T-helper 1 cell treated with Interleukin-12 subunit alpha and Interleukin-12 subunit beta and Interleukin-4 antibody, amounts not matched to agents 30 ng/mL and 1 ng/mL, for 36 hours (primary cell): ENCODE measurements around the gene RBP7. TPM values are rescaled to one million over a fixed set of nuclear protein-coding genes. Genes with fewer than 3 reads are reported as not detected.
"Not testable (repeated sequence)": the region's sequence is repeated elsewhere in the genome, so short reads cannot be mapped to it uniquely, and the experiment has no call there.

Source experiments
- intact Hi-C: fragments of 100-400 bp; cut with micrococcal nuclease; formaldehyde crosslinking; loops from one replicate; pipeline ENCODE4 v1.15.1; 2024
- total RNA-seq: library from RNA; stranded (reverse); gene quantifications from 2 replicates; pipeline ENCODE4 v1.2.3, GENCODE V29; 2022

RBP7 gene
- total RNA-seq: not detected in 2 replicates

DNA sequence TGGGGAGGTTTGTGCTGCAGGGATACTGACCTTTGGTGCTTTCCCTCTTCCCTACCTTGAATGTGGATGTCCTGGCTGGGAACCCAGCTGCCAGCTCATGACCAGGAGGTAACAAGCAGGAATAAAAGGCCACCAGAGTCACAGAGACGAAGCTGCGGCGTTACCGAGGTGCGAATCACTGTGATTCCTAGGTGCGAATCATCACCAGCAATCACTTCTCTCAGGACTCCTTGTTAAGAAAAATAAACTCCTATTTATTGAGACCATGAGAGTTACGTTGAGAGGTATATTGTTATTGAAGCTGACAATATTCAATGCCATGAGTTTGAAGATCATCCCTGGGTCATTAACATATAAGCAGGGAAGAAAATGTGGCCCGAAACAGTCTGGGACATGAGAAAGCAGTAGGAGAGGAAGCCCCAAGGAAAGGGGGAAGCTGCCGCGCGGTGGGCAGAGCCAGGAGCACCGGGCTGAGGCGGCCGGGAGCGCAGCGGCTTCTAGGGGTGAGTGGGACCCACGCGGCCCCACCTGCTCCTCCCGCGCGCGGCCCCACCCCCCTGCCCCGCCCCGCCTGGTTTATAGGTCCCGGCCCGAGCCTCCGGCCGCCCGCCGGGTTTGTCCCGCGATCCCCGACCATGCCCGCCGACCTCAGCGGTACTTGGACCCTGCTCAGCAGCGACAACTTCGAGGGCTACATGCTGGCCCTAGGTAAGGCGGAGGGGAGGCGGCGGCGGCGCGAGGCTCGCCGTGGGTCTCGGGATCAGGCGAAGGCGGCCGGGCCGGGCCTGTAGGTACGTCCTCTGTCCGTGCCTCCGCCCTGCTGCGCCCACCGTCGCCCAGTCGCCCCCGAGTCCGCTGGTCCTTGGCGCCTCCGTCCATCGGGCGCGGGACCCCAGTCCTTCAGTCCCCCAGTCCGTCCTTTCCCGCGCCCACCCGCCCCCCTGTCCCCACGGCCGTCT lies at the start of gene RBP7:
RBP7 (plus strand) TSS at position 605 of the 959 bp plus-strand sequence; CDS start at position 636, 31 bp downstream.
- intact Hi-C loops: no loop called here

DNA sequence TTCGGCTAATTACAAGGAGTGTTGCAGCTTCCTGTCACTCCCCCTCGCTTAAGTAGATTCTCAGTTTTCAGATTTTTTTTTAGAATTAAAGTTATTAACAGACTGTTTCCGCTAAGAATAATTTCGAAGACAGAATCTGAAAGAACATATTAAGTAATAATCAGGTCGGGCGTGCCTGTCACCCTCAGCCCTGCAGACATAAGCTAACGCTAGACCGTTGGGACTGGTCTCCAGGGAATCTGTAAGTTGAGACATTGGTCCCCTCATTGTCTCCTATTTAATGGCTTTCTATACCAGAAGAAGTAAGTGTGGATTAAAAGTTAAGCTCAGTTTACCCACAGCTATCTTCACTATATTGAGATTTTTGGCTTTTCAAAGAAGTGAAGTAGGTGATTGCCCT lies 39.3 kb upstream of the RBP7 start:
- intact Hi-C loops: no loop called here

DNA sequence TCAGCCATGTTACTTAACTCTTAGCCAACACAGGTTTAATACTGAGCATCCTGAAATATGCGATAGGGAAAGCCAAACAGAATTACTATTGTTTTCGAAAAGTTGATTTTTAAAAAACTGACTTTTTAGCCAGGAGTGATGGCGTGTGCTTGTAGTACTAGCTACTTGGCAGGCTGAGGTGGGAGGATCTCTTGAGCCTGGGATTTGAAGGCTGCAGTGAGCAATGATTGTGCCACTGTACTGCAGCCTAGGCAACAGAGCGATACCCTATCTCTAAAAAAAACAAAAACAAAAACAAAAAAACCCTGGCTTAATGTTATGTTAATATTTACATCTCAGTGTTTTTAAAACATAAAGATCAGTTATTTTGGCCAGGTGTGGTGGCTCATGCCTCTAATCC lies 37.0 kb upstream of the RBP7 start:
- intact Hi-C loops: no loop called here

DNA sequence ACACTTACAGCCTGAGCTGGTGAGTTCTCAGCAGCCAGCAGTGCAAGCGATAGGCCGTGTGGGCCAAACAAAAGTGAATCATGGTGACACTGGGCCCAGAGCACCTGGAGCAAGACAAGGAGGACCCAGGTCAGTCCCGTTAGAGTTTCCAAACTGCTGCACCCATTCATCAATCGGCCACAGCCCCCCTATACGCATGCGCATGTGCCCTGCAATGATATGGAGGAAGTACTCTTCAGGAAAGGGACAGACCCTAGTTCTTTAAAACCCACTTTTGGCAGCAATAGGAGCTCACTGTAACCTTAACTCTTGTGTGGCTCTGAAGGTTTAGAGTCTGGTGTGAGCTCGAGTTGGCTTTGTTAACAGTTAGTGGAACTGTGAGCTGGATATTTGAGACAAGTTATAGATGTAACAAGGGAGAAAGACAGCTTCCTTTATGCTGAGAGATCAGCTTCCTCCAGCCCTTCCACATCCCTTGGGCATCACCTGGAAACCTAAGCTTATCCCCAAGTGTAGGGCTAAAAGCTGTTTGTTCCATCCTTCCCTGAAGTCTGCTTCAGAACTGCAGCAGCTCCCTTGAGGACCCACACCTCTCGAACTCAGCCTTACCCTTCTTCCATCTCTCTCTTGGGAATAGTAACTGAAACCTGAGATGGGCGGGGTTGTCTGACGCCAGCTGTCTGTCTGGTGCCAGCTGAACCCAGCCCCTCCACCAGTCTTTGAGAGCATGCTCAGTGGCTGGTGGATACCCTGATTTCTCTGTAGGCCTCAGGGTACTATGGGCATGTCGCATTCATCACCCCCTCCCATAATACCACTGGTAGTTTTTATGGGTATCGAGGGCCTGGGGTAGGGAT lies 36.1 kb upstream of the RBP7 start:
- intact Hi-C loops: no loop called here

DNA sequence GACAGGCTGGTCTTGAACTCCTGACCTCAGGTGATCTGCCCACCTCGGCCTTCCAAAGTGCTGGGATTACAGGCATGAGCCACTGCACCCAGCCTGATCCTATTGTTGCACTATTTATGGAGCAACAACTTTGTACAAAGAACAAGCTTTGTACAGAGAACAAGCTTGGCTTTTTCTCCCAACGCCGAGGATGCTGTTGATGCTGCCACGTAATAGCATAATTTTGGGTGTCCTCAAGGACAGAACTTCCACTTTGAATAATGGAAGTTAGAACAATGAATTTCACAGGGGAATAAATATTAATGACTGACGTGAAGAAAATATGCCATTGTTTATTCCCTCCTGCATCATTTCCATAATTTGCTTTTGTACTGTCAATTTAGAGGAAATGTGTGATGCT lies 12.8 kb upstream of the RBP7 start:
- intact Hi-C loops: no loop called here

DNA sequence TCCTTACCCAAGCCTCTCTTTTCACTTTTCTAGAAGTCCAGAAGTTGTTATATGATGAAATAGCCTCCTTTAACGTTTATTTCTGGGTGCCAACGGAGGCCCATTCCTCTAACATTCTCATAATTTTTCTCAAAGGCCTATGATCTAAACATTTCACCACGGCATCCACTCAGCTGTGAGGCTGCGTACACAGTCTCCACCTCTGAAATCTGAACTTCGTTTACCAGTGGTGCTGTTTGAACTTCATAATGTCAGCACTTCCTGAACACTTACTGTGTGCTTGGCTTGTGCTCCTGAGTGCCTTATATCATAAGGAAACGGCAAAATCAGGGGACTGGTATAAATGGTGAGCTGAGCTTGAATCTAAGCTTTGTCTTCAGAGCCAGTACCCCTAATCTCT lies 12.0 kb upstream of the RBP7 start:
- intact Hi-C loops: no loop called here

DNA sequence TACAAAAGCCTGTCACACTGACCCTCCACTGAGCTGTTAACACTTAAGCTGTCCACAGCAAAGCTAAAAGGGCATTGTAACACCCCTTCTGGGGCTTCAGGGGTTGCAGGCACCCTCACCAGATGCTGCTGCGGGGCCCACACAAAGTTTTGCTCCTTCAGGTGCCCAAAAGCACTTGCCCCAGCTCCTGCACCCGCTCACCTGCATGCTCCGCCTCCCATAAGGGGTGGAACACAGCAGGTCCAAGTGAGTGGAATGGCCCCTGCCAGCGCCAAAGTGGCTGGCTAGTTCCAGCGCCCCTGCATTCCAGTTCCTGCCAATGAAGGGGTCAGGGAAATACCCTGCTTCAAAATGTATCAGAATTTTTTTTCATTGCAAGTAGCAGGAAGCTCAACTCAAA lies 7.3 kb upstream of the RBP7 start:
- intact Hi-C loops: no loop called here

DNA sequence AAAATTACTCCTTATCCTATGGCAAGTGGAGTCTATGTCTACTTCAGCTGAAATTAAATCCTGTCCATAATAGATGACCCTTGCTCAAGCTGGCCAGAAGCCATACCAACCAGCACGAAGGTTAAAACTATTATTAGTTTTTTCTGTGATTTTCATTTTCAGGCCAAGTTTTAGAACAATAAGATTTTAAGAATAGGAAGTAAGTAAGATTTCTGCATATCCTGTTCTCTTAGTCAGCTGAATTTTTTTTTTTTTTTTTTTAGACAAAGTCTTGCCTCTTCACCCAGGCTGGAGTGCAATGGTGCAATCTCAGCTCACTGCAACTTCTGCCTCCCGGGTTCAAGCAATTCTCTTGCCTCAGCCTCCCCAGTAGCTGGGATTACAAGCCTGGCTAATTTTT lies 6.1 kb upstream of the RBP7 start:
- intact Hi-C loops: no loop called here

DNA sequence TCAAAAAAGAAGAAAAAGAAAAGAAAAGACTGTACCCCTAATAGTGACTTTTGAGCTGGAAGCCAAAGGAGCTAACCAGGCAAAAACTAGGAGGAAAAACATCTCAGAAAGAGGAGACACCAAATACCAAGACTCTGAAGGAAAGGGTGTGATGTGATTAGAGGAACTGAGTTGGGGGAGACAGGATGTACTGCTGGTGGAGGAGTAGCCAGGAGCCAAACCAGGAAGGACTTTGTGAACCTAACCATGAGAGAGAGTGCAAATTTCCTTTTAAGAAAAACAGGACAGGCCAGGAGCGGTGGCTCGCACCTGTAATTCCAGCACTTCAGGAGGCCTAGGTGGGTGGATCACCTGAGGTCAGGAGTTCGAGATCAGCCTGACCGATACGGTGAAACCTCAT lies 4.1 kb upstream of the RBP7 start:
- intact Hi-C loops: no loop called here

DNA sequence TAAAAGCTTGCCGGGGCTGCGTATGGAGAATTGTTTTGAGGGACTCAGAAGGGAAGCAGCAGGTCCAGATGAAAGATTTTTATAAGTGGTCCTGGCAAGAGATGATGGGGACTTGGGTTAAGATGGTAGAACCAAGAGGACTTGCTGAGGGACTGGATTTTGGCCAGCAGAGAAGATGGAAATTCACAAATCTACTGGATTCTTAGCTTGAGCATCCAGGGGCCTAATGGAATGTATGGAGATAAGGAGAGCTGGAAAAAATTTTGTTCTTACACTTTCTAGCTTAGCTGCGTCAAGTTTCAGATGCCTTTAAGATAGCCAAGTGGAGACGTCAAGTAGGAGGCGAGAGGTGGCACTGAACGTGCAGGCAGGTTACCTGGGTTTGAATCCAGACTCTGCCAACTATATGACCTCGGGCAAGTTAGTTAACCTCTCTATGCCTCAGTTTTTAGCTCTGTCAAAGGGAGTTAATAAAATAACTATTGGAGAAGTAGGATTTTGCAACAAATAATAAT lies 3.4 kb upstream of the RBP7 start:
- intact Hi-C loops: no loop called here

DNA sequence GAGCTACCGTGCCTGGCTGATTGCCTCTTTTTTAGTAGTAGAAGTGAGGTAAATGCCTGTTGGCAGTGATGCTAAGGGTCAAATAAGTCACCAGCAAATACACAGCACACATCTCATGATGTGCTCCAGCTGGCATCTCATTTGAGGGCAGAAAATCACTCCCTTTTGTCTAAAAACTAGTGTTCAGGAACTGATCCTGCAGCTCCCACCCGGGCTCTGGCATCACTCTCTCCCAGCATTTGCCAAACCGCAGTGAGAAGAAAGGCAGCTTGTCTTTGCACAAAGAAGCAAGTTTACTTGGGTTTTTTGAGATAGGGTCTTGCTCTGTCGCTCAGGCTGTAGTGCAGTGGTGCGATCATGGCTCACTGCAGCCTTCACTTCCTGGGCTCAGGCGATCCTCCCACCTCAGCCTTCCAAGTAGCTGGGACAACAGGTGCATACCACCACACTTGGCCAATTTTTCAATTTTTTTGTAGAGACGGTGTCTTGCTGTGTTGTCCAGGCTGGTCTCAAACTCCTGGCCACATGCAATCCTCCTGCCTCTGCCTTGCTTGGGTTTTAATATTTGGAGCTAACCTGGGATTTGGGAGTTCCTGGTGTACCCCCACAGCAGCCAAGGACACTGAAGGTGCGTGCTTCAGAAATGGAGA lies 4.1 kb downstream of the RBP7 start:
- intact Hi-C loops: no loop called here

DNA sequence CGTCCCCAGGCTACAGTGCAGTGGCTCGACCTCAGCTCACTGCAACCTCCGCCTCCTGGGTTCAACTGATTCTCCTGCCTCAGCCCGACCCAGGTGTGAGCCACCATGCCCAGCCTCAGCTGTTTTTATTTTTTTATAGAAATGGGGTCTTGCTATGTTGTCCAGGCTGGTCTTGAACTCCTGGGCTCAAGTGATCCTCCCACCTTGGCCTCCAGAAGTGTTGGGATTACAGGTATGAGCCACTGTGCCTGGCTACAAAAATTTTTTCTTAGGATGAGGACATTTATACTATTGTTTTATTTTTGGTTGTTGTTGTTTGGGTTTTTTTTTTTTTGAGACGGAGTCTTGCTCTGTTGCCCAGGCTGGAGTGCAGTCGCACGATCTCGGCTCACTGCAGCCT lies 8.2 kb downstream of the RBP7 start:
- intact Hi-C loops: not testable (repeated sequence)

DNA sequence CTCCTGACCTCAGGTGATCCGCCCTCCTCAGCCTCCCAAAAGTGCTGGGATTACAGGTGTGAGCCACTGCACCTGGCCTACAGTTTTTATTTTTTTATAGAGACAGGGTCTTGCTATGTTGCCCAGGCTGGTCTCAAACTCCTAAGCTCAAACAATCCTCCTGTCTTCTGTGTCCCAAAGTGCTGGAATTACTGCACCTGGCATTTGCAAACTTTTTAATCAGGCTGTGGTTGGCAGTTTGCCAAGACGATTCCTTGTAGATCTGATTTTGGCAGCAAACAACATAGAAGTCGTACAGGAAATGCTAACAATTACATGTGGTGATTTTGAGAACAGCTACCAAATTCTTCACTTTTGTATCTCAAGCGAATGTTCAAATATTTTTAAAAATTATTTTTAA lies 10.1 kb downstream of the RBP7 start:
- intact Hi-C loops: no loop called here

DNA sequence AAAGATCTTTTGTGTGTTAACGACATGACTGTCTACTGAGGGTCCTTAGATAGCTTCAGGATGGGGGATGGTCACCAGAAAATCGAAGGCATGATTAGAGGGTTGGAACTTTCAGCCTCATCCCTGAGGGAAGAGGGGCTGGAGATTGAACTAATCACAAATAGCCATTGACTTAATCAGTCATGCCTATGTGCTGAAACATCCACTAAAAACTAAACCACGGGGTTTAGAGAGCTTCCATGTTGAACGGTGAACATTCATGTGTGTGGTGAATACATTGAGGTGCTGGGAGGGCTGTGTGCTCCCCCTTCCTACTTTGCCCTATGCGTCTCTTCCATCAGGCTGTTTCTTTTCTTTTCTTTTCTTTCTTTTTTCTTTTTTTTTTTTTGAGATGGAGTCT lies 17.0 kb downstream of the RBP7 start:
- intact Hi-C loops: no loop called here

DNA sequence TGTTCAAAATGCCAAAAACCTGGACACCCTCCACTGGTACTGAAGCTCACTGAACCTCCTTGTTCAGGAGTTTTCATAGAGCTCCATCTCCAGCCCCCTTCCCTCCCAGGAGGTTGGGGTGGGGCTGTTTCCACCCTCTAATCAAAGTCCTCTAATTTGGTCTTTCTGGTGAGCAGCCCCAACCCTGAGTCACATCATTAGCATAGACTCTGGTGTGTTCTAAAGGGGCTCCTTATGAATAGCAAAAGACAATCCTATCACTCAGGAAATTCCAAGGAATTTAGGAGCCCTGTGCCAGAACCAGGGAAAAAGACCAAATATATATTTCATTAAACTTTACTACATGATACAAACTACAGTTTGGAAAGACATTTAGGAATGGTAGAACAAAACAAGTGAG lies 22.5 kb downstream of the RBP7 start:
- intact Hi-C loops: no loop called here

DNA sequence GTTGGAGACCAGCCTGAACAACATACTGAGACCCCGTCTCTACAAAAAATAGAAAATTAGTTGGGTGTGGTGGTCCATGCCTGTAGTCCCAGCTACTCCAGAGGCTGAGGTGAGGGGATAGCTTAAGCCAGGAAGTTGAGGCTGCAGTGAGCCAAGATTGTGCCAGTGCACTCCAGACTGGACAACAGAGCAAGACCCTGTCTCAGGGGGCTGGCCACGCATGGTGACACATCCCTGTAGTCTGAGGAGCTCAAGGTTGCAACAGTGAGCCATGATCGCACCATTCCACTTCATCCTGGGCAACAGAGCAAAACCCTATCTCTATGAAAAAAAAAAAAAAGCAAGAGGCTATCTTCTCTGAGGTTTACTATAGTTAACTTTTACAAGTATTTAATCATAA lies 23.1 kb downstream of the RBP7 start:
- intact Hi-C loops: no loop called here

DNA sequence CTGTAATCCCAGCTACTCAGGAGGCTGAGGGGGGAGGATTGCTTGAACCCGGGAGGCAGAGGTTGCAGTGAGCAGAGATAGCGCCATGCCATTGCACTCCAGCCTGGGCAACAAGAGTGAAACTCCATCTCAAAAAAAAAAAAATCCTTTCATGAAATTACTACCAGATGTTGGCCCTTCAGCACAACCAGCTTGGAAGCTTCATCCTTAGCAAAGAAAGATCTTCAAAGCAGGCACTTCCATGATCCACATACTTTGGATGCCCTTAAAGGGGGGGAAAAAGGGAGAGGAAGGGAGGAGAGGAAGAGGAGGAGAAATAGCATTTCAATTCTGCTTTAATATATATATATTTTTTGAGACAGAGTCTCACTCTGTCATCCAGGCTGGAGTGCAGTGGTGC lies 23.6 kb downstream of the RBP7 start:
- intact Hi-C loops: not testable (repeated sequence)

DNA sequence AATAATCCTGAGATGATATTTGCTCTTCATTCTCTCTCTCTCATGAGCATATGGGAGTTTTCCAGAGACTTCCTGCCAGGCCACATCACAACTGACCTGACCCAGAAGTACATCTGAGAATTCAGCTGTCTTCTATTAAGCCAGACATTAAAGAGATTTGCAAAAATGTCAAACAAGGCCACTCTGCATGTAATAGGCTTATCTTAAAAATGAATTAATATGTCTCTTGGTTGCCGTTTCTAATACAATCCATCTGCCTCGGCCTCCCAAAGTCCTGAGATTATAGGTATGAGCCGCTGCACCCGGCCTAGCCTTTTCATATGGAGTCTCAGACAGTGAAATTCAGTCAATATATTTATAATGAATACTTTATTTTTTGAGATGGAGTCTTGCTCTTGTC lies 25.0 kb downstream of the RBP7 start:
- intact Hi-C loops: not testable (repeated sequence)

DNA sequence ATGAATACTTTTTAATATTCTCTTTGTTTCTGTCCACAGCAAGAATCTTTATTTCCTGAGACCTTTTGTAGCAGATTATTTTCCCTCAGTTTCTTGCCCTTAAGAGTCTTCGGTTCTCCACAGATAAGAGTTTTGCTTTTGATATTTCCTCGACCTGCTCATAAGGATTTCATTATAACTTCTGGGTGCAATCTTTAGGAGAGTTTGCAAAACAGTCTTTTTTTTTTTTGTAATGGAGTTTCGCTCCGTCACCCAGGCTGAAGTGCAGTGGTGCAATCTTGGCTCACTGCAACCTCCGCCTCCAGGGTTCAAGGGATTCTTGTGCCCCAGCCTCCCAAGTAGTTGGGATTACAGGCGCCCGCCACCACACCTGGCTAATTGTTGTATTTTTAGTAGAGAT lies 25.6 kb downstream of the RBP7 start:
- intact Hi-C loops: no loop called here

DNA sequence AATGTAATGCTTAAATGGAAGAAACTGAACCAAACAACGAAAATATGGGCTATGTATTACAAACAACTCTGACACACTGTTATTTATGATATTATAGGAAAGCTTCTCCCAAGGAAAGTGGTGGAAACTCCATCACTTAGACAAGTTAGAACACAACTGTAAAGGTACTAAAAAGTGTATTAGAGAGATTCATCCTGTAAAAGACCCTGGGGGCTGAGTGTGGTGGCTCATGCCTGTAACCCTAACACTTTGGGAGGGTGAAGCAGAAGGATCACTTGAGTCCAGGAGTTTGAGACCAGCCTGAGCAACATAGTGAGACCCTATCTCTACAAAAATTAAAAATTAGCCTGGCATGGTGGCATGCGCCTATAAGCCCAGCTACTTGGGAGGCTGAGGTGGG lies 28.3 kb downstream of the RBP7 start:
- intact Hi-C loops: no loop called here

DNA sequence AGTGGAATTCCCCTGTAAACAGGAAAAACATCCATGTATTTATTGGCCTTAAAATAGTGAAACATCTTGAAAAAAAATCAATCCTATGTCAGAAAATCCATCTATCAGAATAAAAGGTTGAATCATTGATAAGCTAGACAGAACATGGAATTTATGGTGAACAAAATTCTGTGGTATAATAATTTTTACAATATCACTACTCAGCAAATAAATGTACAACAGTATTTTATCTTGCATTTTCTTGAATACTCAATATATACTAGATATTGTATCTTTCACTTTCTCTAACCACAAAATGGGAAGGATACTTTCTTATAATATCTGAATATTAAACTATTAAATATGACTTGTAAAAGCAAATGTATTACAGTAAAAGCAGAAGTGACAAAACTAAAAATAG lies 30.0 kb downstream of the RBP7 start:
- intact Hi-C loops: no loop called here
